VCaP (cell line): Measurements from ENCODE around the gene CEP41.

Source experiments
- H3K27ac ChIP-seq: fragments of 450-650 bp; 2 replicates; pipeline ENCODE4 v1.5.1; 2017
- TF ChIP-seq, protein P1 (sequence below): fragments of 450-650 bp; conservative IDR thresholded peaks from 2 replicates; pipeline ENCODE4 v1.5.1; 2017; ENCODE audit warnings: mild to moderate bottlenecking, moderate library complexity

CEP41 gene

GRCh38 chr7:130473876-130474275 lies 33.1 kb upstream of the CEP41 start:
- H3K27ac ChIP-seq: no peak overlapping the region
- TF ChIP-seq, protein P1, sequence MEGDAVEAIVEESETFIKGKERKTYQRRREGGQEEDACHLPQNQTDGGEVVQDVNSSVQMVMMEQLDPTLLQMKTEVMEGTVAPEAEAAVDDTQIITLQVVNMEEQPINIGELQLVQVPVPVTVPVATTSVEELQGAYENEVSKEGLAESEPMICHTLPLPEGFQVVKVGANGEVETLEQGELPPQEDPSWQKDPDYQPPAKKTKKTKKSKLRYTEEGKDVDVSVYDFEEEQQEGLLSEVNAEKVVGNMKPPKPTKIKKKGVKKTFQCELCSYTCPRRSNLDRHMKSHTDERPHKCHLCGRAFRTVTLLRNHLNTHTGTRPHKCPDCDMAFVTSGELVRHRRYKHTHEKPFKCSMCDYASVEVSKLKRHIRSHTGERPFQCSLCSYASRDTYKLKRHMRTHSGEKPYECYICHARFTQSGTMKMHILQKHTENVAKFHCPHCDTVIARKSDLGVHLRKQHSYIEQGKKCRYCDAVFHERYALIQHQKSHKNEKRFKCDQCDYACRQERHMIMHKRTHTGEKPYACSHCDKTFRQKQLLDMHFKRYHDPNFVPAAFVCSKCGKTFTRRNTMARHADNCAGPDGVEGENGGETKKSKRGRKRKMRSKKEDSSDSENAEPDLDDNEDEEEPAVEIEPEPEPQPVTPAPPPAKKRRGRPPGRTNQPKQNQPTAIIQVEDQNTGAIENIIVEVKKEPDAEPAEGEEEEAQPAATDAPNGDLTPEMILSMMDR: no peak

DNA sequence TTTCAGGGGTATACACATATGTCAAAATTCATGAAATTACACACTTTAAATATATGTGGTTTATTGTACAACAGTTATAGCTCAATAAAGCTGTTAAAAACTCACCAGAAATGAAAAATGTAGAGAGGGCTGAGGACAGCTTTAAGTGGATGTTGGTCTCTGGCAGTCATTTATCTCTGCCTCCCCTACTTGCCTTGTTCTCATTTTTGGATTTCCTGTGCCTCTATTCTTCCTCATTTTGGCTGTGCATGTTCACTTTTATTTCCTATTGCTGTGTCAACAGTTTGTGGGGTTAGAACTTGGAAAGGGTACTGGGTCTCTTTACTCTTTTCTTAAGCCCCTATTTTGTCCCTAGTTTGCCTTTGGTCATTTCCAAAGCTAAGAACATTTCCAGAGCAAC lies 32.5 kb upstream of the CEP41 start:
- TF ChIP-seq, protein P1: no peak
- no peak overlapping the region for H3K27ac ChIP-seq

- TF ChIP-seq, protein P1: no peak
- H3K27ac ChIP-seq: no peak overlapping the region
Observed at GRCh38 chr7:130471974-130472373, 31.2 kb upstream of the CEP41 start.

- TF ChIP-seq, protein P1: no peak
- no peak overlapping the region for H3K27ac ChIP-seq
Observed at GRCh38 chr7:130468612-130469011, 27.8 kb upstream of the CEP41 start.

GRCh38 chr7:130463553-130464434 lies 23.0 kb upstream of the CEP41 start:
- TF ChIP-seq, protein P1: no peak

DNA sequence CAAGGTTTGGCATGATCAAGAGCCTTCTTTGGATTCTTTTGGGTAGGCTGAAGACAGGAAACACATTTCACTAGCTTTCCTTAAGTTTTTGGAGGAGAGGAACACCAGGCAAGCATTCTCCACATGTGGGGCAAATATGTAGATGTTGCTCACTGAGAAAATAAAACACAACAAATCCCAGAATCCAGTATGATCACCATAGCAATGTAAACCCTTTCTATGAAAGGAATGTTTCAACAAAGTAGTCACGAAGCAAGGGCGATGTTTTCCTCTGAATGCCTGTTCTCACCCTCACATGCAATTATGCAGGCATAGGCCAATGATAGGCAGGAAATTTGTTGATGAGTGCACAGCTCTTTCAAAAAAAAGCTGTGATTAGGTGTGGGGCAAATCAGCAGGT lies 20.5 kb upstream of the CEP41 start:
- TF ChIP-seq, protein P1: no peak

More at GRCh38 chr7:130463553-130464434, 23.0 kb upstream of the CEP41 start:
- no peak overlapping the region for H3K27ac ChIP-seq

DNA sequence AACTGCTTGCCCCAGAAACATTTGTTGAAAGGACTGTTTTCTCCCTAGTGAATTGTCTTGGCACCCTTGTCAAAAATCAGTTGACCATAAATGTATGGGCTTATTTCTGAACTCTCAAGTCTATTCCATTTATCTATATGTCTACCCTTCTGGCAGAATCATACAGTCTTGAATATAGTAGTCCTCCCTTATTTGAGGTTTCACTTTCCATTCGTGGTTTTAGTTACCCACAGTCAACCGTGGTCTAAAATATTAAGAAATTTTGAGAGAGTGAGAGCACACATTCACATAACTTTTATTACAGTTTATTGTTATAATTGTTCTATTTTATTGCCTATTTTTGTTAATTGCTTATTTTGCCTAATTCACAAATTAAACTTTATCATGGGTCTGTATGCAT lies 17.4 kb upstream of the CEP41 start:
- TF ChIP-seq, protein P1: no peak
- no peak overlapping the region for H3K27ac ChIP-seq

More for the DNA sequence above, 20.5 kb upstream of the CEP41 start:
- no peak overlapping the region for H3K27ac ChIP-seq
